ENCODE data around the gene CCDC144A. TPM values are rescaled to one million over a fixed set of nuclear protein-coding genes. Genes with fewer than 3 reads are reported as not detected.
A peak's percentile ranks its signal among the peaks of the same experiment; 100 is the strongest.
"Not testable (repeated sequence)": the region's sequence is repeated elsewhere in the genome, so short reads cannot be mapped to it uniquely, and the experiment has no call there.

The CCDC144A gene, protein sequence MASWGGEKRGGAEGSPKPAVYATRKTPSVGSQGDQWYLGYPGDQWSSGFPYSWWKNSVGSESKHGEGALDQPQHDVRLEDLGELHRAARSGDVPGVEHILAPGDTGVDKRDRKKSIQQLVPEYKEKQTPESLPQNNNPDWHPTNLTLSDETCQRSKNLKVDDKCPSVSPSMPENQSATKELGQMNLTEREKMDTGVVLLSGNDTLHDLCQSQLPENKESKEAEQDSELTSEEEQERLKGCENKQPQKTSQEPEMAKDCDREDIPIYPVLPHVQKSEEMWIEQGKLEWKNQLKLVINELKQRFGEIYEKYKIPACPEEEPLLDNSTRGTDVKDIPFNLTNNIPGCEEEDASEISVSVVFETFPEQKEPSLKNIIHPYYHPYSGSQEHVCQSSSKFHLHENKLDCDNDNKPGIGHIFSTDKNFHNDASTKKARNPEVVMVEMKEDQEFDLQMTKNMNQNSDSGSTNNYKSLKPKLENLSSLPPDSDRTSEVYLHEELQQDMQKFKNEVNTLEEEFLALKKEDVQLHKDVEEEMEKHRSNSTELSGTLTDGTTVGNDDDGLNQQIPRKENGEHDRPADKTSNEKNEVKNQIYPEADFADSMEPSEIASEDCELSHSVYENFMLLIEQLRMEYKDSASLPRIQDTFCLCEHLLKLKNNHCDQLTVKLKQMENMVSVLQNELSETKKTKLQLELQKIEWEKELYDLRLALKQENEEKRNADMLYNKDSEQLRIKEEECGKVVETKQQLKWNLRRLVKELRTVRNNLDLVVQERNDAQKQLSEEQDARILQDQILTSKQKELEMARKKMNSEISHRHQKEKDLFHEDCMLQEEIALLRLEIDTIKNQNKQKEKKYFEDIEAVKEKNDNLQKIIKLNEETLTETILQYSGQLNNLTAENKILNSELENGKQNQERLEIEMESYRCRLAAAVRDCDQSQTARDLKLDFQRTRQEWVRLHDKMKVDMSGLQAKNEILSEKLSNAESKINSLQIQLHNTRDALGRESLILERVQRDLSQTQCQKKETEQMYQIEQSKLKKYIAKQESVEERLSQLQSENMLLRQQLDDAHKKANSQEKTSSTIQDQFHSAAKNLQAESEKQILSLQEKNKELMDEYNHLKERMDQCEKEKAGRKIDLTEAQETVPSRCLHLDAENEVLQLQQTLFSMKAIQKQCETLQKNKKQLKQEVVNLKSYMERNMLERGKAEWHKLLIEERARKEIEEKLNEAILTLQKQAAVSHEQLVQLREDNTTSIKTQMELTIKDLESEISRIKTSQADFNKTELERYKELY (N-terminal part only)
- polyA plus RNA-seq = not detected

DNA sequence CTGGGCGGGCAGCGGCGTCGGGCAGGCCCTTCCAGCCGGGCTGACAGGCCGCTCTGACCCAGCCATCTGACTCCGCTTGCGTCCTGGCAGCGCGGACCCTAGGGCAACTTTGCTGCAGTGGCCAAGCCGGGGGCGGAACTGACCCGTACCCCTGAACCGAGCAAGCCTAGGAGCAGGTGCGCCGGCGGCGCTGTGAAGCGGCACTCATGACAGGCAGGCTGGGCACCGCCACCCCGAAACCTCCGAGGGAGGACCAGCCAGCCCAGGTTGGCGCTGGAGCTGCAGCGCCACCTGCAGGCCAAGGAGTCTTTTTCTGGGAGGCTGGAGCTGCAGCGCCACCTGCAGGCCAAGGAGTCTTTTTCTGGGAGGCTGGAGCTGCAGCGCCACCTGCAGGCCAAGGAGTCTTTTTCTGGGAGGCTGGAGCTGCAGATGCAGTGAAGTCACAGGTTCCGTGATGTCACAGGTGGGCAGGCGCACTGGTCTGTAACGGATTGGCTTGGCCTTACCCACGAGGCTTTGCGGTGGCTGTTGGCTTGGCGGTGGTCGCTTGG is at the start of gene CCDC144A:
Gene CCDC144A (plus strand): TSS at position 511 of the 551 bp plus-strand sequence. CDS start 160 bp downstream, outside the sequence.
- not testable (repeated sequence) for H3K9me3 Mint-ChIP-seq, H3K36me3 Mint-ChIP-seq, H3K4me3 Mint-ChIP-seq, H3K27me3 Mint-ChIP-seq, H3K27ac Mint-ChIP-seq, H3K4me1 Mint-ChIP-seq

DNA sequence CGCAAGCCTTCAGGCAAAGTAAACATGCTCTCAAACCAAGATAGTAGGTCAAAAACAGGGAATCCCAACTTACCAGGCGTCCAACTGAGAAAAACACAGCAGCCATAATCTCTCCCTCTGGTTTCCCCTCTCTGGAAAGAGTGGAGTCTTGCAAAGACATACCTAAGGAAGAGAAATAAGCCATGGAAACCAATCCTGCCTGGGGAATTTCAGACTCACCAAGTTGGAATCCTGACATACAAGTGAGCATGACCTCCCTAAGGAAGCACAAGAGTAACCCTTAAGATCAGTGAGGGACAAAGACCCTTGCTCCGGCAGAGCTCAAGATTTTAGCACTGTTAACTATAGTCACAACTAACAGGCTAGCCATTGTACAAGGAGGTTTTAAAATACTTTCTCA is 40.5 kb upstream of the CCDC144A start:
- no peaks in the 10 kb centered on the region for H3K27me3 Mint-ChIP-seq
- no peaks in the 10 kb centered on the region for H3K9me3 Mint-ChIP-seq
- peaks cover 9 to 13% (median 9%) of the 10 kb centered on the region in 3 donors for H3K4me1 Mint-ChIP-seq
- peaks cover 6% of the 10 kb centered on the region for H3K36me3 Mint-ChIP-seq
- H3K4me3 Mint-ChIP-seq = no peak overlapping the region
- no peak overlapping the region for H3K27ac Mint-ChIP-seq

DNA sequence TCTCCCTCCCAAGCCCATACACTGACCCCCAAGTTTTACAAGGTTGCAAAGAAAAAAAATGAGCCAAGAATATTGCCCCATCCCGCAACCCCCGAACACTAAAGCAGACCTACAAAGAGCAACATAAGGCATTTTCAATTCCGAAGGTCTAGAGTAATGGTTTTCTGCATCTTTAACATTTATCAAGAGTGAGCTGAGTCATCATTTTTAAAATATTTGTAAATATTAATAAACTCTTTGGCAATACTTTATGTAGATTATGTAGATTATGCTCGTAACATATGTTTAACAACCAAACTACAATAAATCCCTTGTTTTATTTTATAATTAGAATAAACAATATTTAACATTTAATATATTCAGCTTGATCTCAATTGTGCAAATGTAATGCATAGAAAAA is 37.8 kb upstream of the CCDC144A start:
- peaks cover 9 to 13% (median 9%) of the 10 kb centered on the region in 3 donors for H3K4me1 Mint-ChIP-seq
- H3K4me3 Mint-ChIP-seq = peak overlapping the region in 3 of 4 donors; percentile 11 to 86 (median 82)
- peaks cover 4% of the 10 kb centered on the region for H3K36me3 Mint-ChIP-seq
- no peaks in the 10 kb centered on the region for H3K9me3 Mint-ChIP-seq
- no peaks in the 10 kb centered on the region for H3K27me3 Mint-ChIP-seq
- H3K27ac Mint-ChIP-seq = peak overlapping the region in 1 of 3 donors; percentile 12

DNA sequence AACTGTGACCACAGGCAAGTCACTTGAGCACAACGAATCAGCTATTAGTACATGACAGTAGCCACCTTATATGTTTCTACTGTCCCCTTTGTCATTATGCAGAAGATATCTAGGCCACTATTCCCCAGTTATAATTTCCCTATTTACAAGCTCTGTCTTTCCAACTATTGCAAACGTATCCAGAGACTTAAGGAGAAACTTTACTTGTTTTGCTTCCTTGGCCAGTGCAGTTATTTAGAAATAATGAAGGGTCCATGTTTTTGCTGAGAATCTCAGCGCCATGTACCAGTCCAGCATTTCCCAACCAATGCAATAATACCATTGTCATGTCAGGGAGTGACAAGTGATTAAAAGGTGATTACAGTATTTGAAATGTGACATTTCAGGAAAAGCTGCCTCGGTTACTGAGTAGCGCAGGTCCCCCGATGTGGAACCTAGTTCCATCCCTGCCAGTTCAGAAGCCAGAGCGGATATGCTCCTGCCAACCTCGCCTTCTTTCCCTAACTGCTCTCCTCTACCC is 37.1 kb upstream of the CCDC144A start:
- no peaks in the 10 kb centered on the region for H3K27me3 Mint-ChIP-seq
- peak overlapping the region; percentile 12 to 66 (median 53) for H3K27ac Mint-ChIP-seq
- peaks cover 9 to 13% (median 9%) of the 10 kb centered on the region in 3 donors for H3K4me1 Mint-ChIP-seq
- H3K9me3 Mint-ChIP-seq = no peaks in the 10 kb centered on the region
- peak overlapping the region; percentile 82 to 91 (median 87) for H3K4me3 Mint-ChIP-seq
- H3K36me3 Mint-ChIP-seq = peaks cover 4% of the 10 kb centered on the region

DNA sequence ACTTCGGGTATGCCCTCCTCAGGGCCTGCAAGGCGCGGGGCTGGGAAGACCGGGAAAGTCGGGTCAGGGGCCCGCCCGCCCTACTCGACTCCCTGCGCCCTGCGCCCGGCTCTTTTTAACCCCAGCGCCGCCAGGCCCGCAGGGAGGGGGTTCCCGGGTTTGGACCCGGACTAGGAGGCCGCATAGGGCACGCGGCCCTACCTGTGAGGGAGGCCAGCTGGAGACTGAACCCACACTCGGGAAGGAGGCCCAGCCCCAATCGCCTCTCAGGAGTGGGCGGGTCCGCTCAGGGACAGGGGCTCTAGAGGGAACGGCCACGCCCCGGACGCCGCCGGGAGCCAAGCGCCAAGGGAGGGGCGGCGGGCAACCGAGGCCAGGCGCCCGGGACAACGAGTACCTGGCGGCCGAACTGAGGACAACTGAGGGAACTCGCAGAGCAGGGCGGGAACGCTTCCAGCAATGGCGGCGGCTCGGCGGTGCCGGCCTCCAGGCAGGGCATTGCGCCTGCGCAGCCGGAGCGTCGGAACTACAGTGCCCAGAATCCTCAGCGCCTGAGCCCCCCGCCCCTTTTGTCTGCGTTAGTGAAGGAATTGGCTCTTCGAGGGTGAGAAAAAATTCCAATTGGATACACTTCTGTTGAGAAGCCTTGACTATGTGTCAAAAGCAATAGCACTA is 36.5 kb upstream of the CCDC144A start, which contains the start of gene ZNF624:
Gene ZNF624 (minus strand): TSS at position 484 of the 675 bp plus-strand sequence.
- H3K4me1 Mint-ChIP-seq = peaks cover 9 to 13% (median 9%) of the 10 kb centered on the region in 3 donors
- H3K36me3 Mint-ChIP-seq = peaks cover 2% of the 10 kb centered on the region
- peak within 1 kb of the TSS; percentile 82 to 91 (median 87) for H3K4me3 Mint-ChIP-seq
- H3K9me3 Mint-ChIP-seq = no peaks in the 10 kb centered on the region
- H3K27me3 Mint-ChIP-seq = no peaks in the 10 kb centered on the region
- H3K27ac Mint-ChIP-seq = peak within 1 kb of the TSS; percentile 52 to 89 (median 66)

DNA sequence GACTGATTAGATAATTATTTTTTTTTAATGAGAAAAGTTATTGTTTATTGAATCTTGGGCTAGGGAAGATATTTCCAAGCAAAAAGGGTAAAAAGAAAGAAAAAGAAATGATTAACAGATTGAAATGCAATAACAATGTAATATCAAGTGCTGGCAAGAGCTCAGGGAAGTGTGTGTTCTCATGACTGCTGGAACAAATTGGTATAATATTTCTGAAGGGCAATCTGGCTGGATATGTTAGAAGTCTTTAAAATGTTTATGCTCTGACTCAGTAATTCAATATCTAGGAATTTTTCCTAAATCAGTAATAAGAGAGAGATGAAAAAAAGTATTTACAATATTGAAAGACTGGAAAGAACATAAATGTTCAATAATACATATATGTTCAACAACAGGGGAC is 28.8 kb upstream of the CCDC144A start:
- H3K9me3 Mint-ChIP-seq = peaks cover 0 to 3% (median 3%) of the 10 kb centered on the region in 3 donors
- no peaks in the 10 kb centered on the region for H3K36me3 Mint-ChIP-seq
- H3K27me3 Mint-ChIP-seq = peaks cover 7% of the 10 kb centered on the region
- peaks cover 2 to 8% (median 2%) of the 10 kb centered on the region in 3 donors for H3K4me1 Mint-ChIP-seq
- H3K4me3 Mint-ChIP-seq = no peak overlapping the region
- H3K27ac Mint-ChIP-seq = no peak overlapping the region

DNA sequence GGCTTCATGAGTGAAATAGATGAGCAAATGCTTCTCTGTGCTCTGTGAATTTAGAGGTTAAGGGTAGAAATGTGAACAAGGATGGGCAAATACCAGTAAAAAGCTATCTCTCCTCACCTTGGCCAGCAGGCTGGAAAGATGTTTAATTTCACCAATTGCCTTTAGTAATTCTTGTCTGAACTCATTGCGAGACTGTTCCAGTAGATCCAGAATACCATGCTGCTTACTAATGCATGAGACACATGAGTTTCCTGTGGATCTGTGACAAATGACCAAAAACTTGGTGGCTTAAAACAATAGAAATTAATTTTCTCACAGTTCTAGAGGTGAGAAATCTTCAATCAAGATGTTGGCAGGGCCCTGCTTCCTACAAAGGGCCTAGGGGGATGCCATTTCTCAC is 27.1 kb upstream of the CCDC144A start:
- Mint-ChIP-seq H3K4me1 (peaks cover 2 to 8% (median 4%) of the 10 kb centered on the region in 3 donors), H3K27me3 (peaks cover 7% of the 10 kb centered on the region), H3K36me3 (no peaks in the 10 kb centered on the region), H3K27ac (no peak overlapping the region), H3K9me3 (peaks cover 0 to 3% (median 3%) of the 10 kb centered on the region in 3 donors), H3K4me3 (no peak overlapping the region)

DNA sequence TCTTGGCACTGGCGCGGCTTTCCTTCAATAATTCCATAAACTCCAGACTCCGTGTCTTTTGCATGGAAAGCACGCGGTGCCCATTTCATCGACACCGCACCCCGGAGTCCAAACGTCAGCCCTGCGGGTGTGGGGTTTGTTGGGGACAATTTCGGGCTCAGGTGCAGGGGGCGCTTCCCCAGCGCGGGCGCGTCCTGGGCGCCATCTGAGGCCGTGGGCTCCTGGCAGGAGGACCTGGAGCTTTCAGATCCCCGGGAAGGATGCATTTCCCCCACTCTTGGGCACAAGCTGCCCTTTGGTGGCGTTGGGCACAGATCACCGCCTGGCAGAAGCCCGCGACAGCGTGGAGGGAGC is 23.5 kb upstream of the CCDC144A start:
- not testable (repeated sequence) for H3K27ac Mint-ChIP-seq, H3K27me3 Mint-ChIP-seq, H3K36me3 Mint-ChIP-seq

DNA sequence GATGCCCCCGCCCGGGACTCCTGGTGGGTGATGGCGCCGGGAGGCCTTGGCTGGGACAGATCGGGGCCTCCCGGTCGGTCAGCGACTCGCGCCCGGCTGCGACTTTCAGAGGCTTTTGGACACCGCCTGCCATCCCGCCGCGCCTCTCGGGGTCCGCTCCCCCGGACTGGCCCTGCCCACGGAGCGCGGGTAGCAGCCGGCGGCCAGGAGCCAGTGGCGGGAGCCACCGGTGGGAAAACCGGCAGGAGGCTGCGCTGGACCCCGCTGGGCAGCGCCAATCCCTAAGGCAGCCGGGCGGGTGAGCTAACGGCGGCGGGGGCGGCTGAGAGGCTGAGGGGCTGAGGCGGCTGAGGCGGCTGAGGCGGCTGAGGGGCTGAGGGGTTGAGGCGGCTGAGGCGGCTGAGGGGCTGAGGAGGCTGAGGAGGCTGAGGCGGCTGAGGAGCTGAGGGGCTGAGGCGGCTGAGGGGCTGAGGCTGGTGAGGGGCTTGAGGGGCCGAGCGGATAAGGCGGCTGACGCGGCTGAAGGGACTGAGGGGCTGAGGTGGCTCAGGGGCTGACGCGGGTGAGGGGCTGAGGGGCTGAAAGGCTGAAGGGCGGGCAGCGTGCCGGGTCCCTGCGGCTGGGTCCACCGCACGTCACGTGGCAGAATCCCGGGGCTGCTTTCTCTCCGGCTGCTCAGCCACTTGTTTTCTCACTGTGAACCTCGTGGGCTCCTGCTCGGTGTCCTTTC is 23.0 kb upstream of the CCDC144A start:
- not testable (repeated sequence) for H3K9me3 Mint-ChIP-seq, H3K36me3 Mint-ChIP-seq, H3K4me1 Mint-ChIP-seq, H3K27me3 Mint-ChIP-seq, H3K27ac Mint-ChIP-seq
- peak overlapping the region in 2 of 4 donors; percentile 82 to 84 for H3K4me3 Mint-ChIP-seq

More for the DNA sequence above, 23.5 kb upstream of the CCDC144A start:
- not testable (repeated sequence) for H3K9me3 Mint-ChIP-seq, H3K4me1 Mint-ChIP-seq
- H3K4me3 Mint-ChIP-seq = peak overlapping the region in 1 of 4 donors; percentile 12

DNA sequence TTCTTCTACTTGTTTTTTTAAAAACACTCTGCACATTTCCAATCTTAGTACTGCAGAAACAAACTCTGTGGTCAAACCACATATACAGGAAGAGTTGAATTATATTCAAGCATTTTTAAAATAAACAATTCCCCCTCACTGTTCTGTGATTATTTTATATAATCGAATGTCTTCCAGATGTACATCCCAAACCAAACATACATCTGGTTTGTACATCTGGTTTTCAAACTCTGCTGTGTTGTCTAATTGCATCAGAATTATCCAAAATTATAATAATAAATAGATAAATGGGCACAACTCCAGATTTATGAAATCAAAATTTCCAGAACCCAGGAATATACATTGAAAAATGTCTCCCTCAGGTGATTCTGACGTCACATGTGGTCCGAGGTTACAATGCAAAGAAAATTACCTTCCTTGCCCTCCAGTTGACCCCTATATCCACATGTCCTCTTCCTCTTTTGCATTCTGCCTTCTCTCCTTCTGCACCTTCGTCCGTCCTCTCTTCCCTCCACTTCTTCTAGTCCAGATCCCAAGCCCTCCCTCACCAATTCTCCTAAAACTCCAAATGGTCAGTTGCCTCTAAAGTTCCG is 13.3 kb upstream of the CCDC144A start:
- no peak overlapping the region for H3K4me3 Mint-ChIP-seq
- H3K27me3 Mint-ChIP-seq = peaks cover 3% of the 10 kb centered on the region
- no peak overlapping the region for H3K27ac Mint-ChIP-seq
- peaks cover 1% of the 10 kb centered on the region for H3K36me3 Mint-ChIP-seq
- H3K4me1 Mint-ChIP-seq = no peaks in the 10 kb centered on the region
- no peaks in the 10 kb centered on the region for H3K9me3 Mint-ChIP-seq

DNA sequence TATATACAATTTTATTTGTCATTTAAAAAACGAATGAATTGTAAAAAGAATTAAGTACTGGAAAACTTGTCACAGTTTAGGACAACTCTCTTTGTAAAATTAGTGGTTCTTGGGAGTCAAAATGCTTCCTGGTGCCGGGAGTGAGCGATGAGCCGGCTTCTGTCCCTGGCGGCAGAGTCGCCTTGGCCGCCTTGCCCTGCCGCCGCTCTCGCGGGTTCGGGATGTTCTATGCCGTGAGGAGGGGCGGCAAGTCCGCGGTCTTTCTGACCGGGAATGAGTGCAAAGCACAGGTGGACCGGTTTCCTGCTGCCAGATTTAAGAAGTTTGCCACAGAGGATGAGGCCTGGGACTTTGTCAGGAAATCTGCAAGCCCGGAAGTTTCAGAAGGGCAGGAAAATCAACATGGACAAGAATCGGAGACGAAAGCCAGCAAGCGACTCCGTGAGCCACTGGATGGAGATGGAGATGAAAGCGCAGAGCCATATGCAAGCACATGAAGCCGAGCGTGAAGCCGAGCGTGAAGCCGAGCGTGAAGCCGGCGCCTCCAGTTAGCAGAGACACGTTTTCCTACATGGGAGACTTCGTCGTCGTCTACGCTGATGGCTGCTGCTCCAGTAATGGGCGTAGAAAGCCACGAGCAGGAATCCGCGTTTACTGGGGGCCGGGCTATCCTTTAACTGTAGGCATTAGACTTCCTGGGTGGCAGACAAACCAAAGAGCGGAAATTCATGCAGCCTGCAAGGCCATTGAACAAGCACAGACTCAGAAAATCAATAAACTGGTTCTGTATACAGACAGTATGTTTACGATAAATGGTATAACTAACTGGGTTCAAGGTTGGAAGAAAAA is 6.5 kb upstream of the CCDC144A start:
- not testable (repeated sequence) for H3K4me1 Mint-ChIP-seq, H3K9me3 Mint-ChIP-seq, H3K36me3 Mint-ChIP-seq, H3K27ac Mint-ChIP-seq
- peaks cover 13% of the 10 kb centered on the region for H3K27me3 Mint-ChIP-seq
- H3K4me3 Mint-ChIP-seq = peak overlapping the region in 1 of 4 donors; percentile 58

DNA sequence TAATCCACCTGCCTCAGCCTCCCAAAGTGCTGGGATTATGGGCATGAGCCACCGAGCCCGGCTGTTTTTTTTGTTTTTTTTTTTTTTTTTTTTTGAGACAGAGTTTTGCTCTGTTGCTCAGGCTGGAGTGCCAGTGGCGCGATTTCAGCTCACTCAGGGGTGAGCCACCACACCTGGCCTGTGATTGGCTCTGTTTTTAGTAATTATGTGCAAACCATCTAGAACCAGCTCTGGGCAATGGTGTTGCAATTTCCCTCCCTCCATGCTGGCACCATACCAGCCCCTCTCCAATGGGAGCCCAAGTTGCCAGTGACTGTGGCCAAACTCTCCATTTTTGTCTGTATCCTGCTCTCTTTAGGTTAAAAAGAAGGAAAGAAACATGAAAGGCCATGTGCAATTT is 4.0 kb upstream of the CCDC144A start:
- H3K36me3 Mint-ChIP-seq, H3K9me3 Mint-ChIP-seq, H3K4me3 Mint-ChIP-seq, H3K27ac Mint-ChIP-seq, H3K4me1 Mint-ChIP-seq: not testable (repeated sequence)
- H3K27me3 Mint-ChIP-seq = peaks cover 13% of the 10 kb centered on the region
